ENCODE results near the gene UVSSA.

The UVSSA gene

GRCh38 chr4:1376391-1376840, 29.4 kb downstream of the UVSSA start:
- no peak for DNase-seq (ENCODE audit: low read depth)
- H3K4me3 ChIP-seq (ENCODE audit: low read length), result no peak overlapping the region
- TF ChIP-seq CTCF (IDR thresholded peaks at IDR 0.05; ENCODE audit: insufficient read depth, low read depth, low read length, missing control alignments), result no peak

- TF ChIP-seq CTCF (IDR thresholded peaks at IDR 0.05; ENCODE audit: insufficient read depth, low read depth, low read length, missing control alignments), result no peak
- no peak for DNase-seq (ENCODE audit: low read depth)
- no peak overlapping the region for H3K4me3 ChIP-seq (ENCODE audit: low read length)
These were observed 30.0 kb downstream of the UVSSA start for GRCh38 chr4:1376841-1377605.

- no peak overlapping the region for H3K4me3 ChIP-seq (ENCODE audit: low read length)
- TF ChIP-seq CTCF (IDR thresholded peaks at IDR 0.05; ENCODE audit: insufficient read depth, low read depth, low read length, missing control alignments), result no peak
These were observed 30.7 kb downstream of the UVSSA start for GRCh38 chr4:1377606-1378261.

GRCh38 chr4:1378559-1379231, 31.7 kb downstream of the UVSSA start:
- TF ChIP-seq CTCF (IDR thresholded peaks at IDR 0.05; ENCODE audit: insufficient read depth, low read depth, low read length, missing control alignments), result no peak
- no peak overlapping the region for H3K4me3 ChIP-seq (ENCODE audit: low read length)
- no peak for DNase-seq (ENCODE audit: low read depth)

More at GRCh38 chr4:1377606-1378261, 30.7 kb downstream of the UVSSA start:
- no peak for DNase-seq (ENCODE audit: low read depth)

- TF ChIP-seq CTCF (IDR thresholded peaks at IDR 0.05; ENCODE audit: insufficient read depth, low read depth, low read length, missing control alignments), result no peak
- no peak for DNase-seq (ENCODE audit: low read depth)
- no peak overlapping the region for H3K4me3 ChIP-seq (ENCODE audit: low read length)
These were observed 32.4 kb downstream of the UVSSA start for GRCh38 chr4:1379351-1379781.

- no peak for TF ChIP-seq CTCF (IDR thresholded peaks at IDR 0.05; ENCODE audit: insufficient read depth, low read depth, low read length, missing control alignments)
- H3K4me3 ChIP-seq (ENCODE audit: low read length), result no peak overlapping the region
- no peak for DNase-seq (ENCODE audit: low read depth)
These were observed 32.9 kb downstream of the UVSSA start for GRCh38 chr4:1379801-1380331.
